DOHH2 (cell line): Measurements from ENCODE around the gene ACSF3.

Experiments used
- H3F3A ChIP-seq: fragments of 200-600 bp; sonication (generic), shearing (Covaris generic); 2 replicates; pipeline ENCODE4 v1.6.0; 2016; ENCODE audit warnings: antibody characterized with exemption, mild to moderate bottlenecking; ENCODE audit not compliant: control insufficient read depth, insufficient read depth
- H3K27ac ChIP-seq: fragments of 200-600 bp; sonication (generic); 2 replicates; pipeline ENCODE4 v1.5.1; 2014; ENCODE audit warnings: low read depth, mild to moderate bottlenecking, low read length, moderate library complexity
- H3K27me3 ChIP-seq: fragments of 200-600 bp; sonication (generic); 2 replicates; pipeline ENCODE4 v1.6.1; 2014; ENCODE audit warnings: mild to moderate bottlenecking, low read length, mixed read lengths; ENCODE audit not compliant: control insufficient read depth
- H3K36me3 ChIP-seq: fragments of 200-600 bp; sonication (generic); 2 replicates; pipeline ENCODE4 v1.6.1; 2014; ENCODE audit warnings: mild to moderate bottlenecking, low read length, moderate library complexity, mixed read lengths; ENCODE audit not compliant: control insufficient read depth
- H3K4me1 ChIP-seq: fragments of 200-600 bp; sonication (generic); 2 replicates; pipeline ENCODE4 v1.6.1; 2014; ENCODE audit warnings: mild to moderate bottlenecking, low read length, mixed read lengths; ENCODE audit not compliant: control insufficient read depth
- H3K4me2 ChIP-seq: fragments of 200-600 bp; sonication (generic); 2 replicates; pipeline ENCODE4 v1.6.0; 2014; ENCODE audit warnings: mild to moderate bottlenecking, low read length, moderate library complexity
- H3K4me3 ChIP-seq: fragments of 200-600 bp; sonication (generic); 2 replicates; pipeline ENCODE4 v1.5.1; 2014; ENCODE audit warnings: mild to moderate bottlenecking, low read length, mixed read lengths
- H3K79me2 ChIP-seq: fragments of 200-600 bp; sonication (generic); 2 replicates; pipeline ENCODE4 v1.6.1; 2014; ENCODE audit warnings: mild to moderate bottlenecking, low read length, mixed read lengths; ENCODE audit not compliant: control insufficient read depth
- H3K9me2 ChIP-seq: fragments of 200-600 bp; sonication (generic); replicated peaks from 2 replicates; pipeline ENCODE4 v1.6.1; 2014; ENCODE audit warnings: mild to moderate bottlenecking, low read length, mixed read lengths; ENCODE audit not compliant: control insufficient read depth
- H3K9me3 ChIP-seq: fragments of 200-600 bp; sonication (generic); 2 replicates; pipeline ENCODE4 v1.6.1; 2014; ENCODE audit warnings: antibody characterized with exemption, low read length, mixed read lengths; ENCODE audit not compliant: control insufficient read depth, insufficient read depth
- H4K20me1 ChIP-seq: fragments of 200-600 bp; sonication (generic); 2 replicates; pipeline ENCODE4 v1.6.0; 2014; ENCODE audit warnings: low read depth, mild to moderate bottlenecking, antibody characterized with exemption, low read length, moderate library complexity; ENCODE audit not compliant: control insufficient read depth, insufficient read depth
- CTCF ChIP-seq: fragments of 200-600 bp; sonication (generic); IDR thresholded peaks from one replicate; pipeline ENCODE4 v1.5.1; 2014; ENCODE audit warnings: antibody characterized with exemption, mild to moderate bottlenecking, low read depth, low read length; ENCODE audit not compliant: poor library complexity, severe bottlenecking
- EZH2phosphoT487 ChIP-seq: fragments of 200-600 bp; sonication (generic); IDR thresholded peaks from 2 replicates; pipeline ENCODE4 v1.6.1; 2017; ENCODE audit warnings: borderline replicate concordance, mild to moderate bottlenecking, antibody characterized with exemption, low read length, moderate library complexity, mixed read lengths

Gene ACSF3

GRCh38 chr16:89169778-89170177 is 76.1 kb downstream of the ACSF3 start:
- H3K9me3 ChIP-seq, result no peaks in the 10 kb centered on the region
- TF ChIP-seq CTCF, result no peak
- no peak for TF ChIP-seq EZH2phosphoT487
- H4K20me1 ChIP-seq, result no peaks in the 10 kb centered on the region
- H3K36me3 ChIP-seq, result no peaks in the 10 kb centered on the region
- H3K4me3 ChIP-seq, result no peak overlapping the region
- H3K9me2 ChIP-seq, result no peaks in the 10 kb centered on the region
- H3K4me1 ChIP-seq, result peaks cover 47% of the 10 kb centered on the region
- H3K79me2 ChIP-seq, result no peaks in the 10 kb centered on the region
- peaks cover 43% of the 10 kb centered on the region for H3K27me3 ChIP-seq
- no peak overlapping the region for H3K4me2 ChIP-seq
- H3F3A ChIP-seq, result no peaks in the 10 kb centered on the region
- no peak overlapping the region for H3K27ac ChIP-seq

DNA sequence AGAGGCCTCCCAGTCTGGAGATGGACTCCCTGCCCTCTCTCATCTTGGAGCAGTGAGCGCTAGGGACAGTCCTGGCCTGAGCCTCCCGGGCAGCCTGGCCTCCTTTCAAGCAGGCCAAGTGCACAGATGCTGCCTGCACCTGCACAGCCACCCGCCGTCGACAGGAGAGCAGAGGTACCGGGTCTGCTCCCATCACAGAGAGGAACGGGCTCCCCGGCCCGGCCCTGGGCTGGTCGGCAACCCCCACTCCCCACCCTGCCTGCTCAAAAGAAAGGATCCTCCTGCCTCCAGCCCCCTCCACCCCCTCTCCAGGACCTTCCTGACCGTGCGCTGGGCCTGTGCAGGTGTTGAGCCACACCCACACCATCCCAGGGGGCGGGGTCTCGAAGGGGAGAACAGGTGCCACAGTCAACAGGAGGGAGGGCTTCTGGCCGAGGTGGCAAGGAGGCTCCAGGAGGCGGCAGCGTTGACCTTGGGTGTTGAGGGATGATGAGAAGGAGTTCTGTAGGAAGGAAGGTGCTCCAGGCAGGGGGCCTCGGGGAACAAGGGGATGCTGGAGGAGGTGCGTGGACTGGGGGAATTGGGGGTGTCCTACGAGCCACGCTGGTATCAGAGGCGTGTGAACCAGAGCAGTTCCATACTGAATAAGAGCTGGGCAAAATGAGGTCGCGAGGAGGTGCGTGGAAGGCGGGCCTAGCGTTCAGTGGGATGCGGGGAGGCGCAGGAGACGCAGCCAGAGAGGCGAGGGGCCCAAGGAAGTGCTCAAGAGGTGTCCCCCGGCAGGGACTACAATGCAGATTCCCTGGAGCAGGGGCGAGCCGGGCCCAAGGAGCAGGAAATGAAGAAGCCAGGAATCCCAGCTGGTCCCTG is 76.9 kb downstream of the ACSF3 start:
- TF ChIP-seq EZH2phosphoT487 (no peak), CTCF (no peak)
- no peaks in the 10 kb centered on the region for H3K9me2 ChIP-seq
- H3K79me2 ChIP-seq, result no peaks in the 10 kb centered on the region
- peak overlapping the region; percentile 75 for H3K4me2 ChIP-seq
- H3K4me1 ChIP-seq, result peaks cover 47% of the 10 kb centered on the region
- H3K27me3 ChIP-seq, result peaks cover 45% of the 10 kb centered on the region
- no peaks in the 10 kb centered on the region for H4K20me1 ChIP-seq
- H3F3A ChIP-seq, result no peaks in the 10 kb centered on the region
- H3K9me3 ChIP-seq, result no peaks in the 10 kb centered on the region
- no peak overlapping the region for H3K27ac ChIP-seq
- no peaks in the 10 kb centered on the region for H3K36me3 ChIP-seq
- peak overlapping the region; percentile 50 for H3K4me3 ChIP-seq

DNA sequence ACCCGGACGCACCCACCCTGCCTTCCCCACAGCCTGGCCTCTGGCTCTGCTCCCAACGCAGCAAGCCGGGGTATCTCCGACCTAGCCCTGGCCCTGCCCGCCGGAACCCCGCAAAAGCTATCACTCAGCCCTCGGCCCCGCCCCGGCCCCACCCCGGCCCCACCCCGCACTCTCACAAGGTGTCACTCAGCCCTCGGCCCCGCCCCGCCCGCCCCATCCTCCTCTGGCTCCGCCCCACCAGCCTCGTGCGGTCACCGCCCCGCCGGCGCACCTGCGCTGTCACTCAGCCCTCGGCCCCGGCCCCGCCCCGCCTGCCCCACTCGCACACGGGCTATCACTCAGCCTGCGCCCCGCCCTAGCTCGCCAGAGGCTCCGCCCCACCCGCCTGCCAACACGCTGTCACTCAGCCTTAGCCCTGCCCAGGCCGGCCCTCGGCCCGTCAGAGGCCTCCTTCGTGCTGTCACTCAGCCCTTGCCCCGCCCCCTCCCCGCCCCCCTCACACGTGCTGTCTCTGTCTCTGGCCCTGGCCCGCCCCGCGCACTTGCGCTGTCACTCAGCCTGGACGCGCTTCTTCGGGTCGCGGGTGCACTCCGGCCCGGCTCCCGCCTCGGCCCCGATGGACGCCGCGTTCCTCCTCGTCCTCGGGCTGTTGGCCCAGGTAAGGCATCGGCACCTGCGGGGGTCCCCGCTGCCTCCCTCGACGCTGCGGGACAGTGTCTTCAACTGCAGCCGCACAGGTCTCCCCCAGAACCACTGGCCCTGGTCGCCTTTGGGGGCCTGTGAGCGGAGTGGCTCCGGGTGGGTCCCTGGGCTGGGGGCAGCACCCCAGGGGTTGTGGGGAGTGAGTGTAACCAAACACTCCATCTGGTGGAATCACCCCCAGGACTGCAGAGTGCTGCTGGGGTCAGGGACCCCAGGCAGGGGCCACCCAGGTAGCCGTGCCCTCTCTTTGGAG is 77.8 kb downstream of the ACSF3 start, which contains the start of gene CDH15:
Gene CDH15 (plus strand): TSS at position 533 of the 955 bp plus-strand sequence. CDS start 84 bp downstream, at position 617.
- TF ChIP-seq EZH2phosphoT487 (no peak), CTCF (no peak)
- Histone ChIP-seq H3K9me3 (no peaks in the 10 kb centered on the region), H3K4me1 (peaks cover 47% of the 10 kb centered on the region), H3K4me3 (peak within 1 kb of the TSS; percentile 50), H3K79me2 (no peaks in the 10 kb centered on the region), H3K27me3 (peaks cover 45% of the 10 kb centered on the region), H3K27ac (no peak within 1 kb of the TSS), H3K36me3 (no peaks in the 10 kb centered on the region), H3F3A (no peaks in the 10 kb centered on the region), H4K20me1 (no peaks in the 10 kb centered on the region), H3K4me2 (peak within 1 kb of the TSS; percentile 75), H3K9me2 (no peaks in the 10 kb centered on the region)
